ENCODE data around the gene TMEM116.
A peak's percentile ranks its signal among the peaks of the same experiment; 100 is the strongest.
"Not testable (repeated sequence)": the region's sequence is repeated elsewhere in the genome, so short reads cannot be mapped to it uniquely, and the experiment has no call there.

The TMEM116 gene

DNA sequence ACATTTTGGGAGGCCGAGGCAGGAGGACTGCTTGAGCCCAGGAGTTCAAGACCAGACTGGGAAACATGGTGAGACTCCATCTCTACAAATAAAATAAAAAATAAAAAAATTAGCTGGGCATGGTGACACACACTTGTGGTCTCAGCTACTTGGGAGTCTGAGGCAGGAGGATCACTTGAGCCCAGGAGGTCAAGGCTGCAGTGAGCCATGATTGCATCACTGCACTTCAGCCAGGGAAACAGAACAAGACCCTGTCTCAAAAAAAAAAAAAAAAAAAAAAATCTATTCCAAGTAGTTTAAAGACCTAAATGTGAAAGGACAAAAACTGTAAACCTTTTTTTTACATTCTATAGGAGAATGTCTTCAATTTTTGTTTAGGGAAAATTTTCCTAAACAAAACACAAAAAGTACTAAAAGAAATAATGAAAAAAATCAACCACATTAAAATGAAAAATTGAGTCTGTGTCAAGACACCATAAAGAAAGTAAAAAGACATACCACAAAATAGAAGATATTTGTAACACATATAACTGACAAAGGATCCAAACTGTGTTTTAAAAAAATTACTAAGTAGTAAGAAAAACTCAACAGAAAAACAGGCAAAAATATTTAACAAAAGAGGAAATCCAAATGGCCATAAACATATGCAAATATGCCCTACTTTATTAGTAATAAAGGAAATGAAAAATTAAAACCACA lies 17.0 kb downstream of the TMEM116 start:
- no peak overlapping the region for H3K4me2 ChIP-seq (ENCODE audit: low read length)
- no peak overlapping the region for H3K27ac ChIP-seq (ENCODE audit: low read length)

DNA sequence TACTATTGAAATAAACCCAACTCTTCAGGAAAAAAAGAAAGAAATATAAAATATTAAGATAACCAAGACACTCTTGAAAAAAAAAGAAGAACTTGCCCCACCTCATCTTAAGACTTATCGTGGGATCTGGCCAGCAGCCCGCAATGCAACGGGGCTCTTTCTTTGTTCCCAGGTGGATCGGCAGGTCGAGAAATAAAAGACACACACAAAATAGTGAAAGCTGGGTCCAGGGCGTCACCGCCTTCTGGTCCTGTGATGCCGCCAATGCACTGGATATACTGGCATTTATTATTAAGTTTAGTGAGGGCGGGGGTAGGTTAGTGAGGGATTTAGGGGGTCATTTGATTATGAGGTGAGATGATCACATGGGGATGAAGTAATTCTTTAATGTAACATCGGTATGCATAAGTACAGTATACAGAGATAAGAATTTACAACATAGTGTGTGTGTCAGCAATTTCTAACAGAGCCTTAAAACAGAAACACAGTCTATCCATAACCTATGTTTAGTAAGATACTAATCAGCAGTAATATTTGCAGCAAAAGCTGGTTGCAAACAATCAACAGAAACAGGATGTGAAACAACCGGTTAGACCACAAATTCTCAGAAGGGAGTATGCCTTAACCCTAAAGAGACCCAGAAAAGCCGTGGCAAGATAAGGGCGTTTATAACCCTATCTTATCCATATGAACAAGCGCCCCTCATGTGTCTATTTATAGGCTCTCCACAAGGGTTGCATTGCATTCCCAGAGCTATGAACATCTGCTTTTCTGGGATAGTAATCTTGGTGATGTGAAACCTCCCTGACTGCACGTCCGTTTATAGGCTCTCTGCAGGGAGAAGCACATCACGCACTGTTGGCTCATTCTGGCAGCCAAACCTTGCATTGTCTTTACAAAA lies 18.5 kb downstream of the TMEM116 start:
- H3K4me3 ChIP-seq (ENCODE audit: low read length) = peak overlapping the region; percentile 64
- not testable (repeated sequence) for H3K79me2 ChIP-seq (ENCODE audit: low read length); H3K9ac ChIP-seq (ENCODE audit: low read length); H2AFZ ChIP-seq (ENCODE audit: low read depth, low read length); H3K27ac ChIP-seq (ENCODE audit: low read length); H3K9me3 ChIP-seq (ENCODE audit: insufficient read depth, low read length); H3K36me3 ChIP-seq (replicated peaks; ENCODE audit: low read depth, low read length)
- H3K4me2 ChIP-seq (ENCODE audit: low read length) = peak overlapping the region; percentile 76
- peaks cover 38% of the 10 kb centered on the region for H3K4me1 ChIP-seq (ENCODE audit: low read length)
- H4K20me1 ChIP-seq (ENCODE audit: insufficient read depth, low read length) = peaks cover 13% of the 10 kb centered on the region
- peaks cover 16% of the 10 kb centered on the region for H3K27me3 ChIP-seq (ENCODE audit: low read depth, low read length)

More for the DNA sequence above, 17.0 kb downstream of the TMEM116 start:
- Histone ChIP-seq H4K20me1 (ENCODE audit: insufficient read depth, low read length) (peaks cover 13% of the 10 kb centered on the region), H3K36me3 (replicated peaks; ENCODE audit: low read depth, low read length) (peaks cover 2% of the 10 kb centered on the region), H3K4me3 (ENCODE audit: low read length) (no peak overlapping the region), H3K4me1 (ENCODE audit: low read length) (peaks cover 38% of the 10 kb centered on the region), H3K9me3 (ENCODE audit: insufficient read depth, low read length) (no peaks in the 10 kb centered on the region), H3K79me2 (ENCODE audit: low read length) (no peaks in the 10 kb centered on the region), H2AFZ (ENCODE audit: low read depth, low read length) (no peak overlapping the region), H3K27me3 (ENCODE audit: low read depth, low read length) (peaks cover 16% of the 10 kb centered on the region), H3K9ac (ENCODE audit: low read length) (no peak overlapping the region)
- TF ChIP-seq, protein P1, sequence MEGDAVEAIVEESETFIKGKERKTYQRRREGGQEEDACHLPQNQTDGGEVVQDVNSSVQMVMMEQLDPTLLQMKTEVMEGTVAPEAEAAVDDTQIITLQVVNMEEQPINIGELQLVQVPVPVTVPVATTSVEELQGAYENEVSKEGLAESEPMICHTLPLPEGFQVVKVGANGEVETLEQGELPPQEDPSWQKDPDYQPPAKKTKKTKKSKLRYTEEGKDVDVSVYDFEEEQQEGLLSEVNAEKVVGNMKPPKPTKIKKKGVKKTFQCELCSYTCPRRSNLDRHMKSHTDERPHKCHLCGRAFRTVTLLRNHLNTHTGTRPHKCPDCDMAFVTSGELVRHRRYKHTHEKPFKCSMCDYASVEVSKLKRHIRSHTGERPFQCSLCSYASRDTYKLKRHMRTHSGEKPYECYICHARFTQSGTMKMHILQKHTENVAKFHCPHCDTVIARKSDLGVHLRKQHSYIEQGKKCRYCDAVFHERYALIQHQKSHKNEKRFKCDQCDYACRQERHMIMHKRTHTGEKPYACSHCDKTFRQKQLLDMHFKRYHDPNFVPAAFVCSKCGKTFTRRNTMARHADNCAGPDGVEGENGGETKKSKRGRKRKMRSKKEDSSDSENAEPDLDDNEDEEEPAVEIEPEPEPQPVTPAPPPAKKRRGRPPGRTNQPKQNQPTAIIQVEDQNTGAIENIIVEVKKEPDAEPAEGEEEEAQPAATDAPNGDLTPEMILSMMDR (IDR thresholded peaks at IDR 0.05; ENCODE audit: low read depth, low read length) = no peak
- no peak for TF ChIP-seq EZH2phosphoT487 (IDR thresholded peaks at IDR 0.05; ENCODE audit: low read depth)

- H3K4me2 ChIP-seq (ENCODE audit: low read length) = peak overlapping the region; percentile 76
- H3K79me2 ChIP-seq (ENCODE audit: low read length) = no peaks in the 10 kb centered on the region
- peaks cover 16% of the 10 kb centered on the region for H3K27me3 ChIP-seq (ENCODE audit: low read depth, low read length)
- H3K9ac ChIP-seq (ENCODE audit: low read length) = no peak overlapping the region
- no peak overlapping the region for H3K27ac ChIP-seq (ENCODE audit: low read length)
- TF ChIP-seq, protein P1 (IDR thresholded peaks at IDR 0.05; ENCODE audit: low read depth, low read length) = no peak
- no peak for TF ChIP-seq EZH2phosphoT487 (IDR thresholded peaks at IDR 0.05; ENCODE audit: low read depth)
- peaks cover 2% of the 10 kb centered on the region for H3K36me3 ChIP-seq (replicated peaks; ENCODE audit: low read depth, low read length)
- H2AFZ ChIP-seq (ENCODE audit: low read depth, low read length) = no peak overlapping the region
- peaks cover 13% of the 10 kb centered on the region for H4K20me1 ChIP-seq (ENCODE audit: insufficient read depth, low read length)
- H3K4me3 ChIP-seq (ENCODE audit: low read length) = peak overlapping the region; percentile 64
- no peaks in the 10 kb centered on the region for H3K9me3 ChIP-seq (ENCODE audit: insufficient read depth, low read length)
- H3K4me1 ChIP-seq (ENCODE audit: low read length) = peaks cover 38% of the 10 kb centered on the region
These were observed 19.4 kb downstream of the TMEM116 start for GRCh38 chr12:111993292-111994150.

GRCh38 chr12:111992464-111992863 lies 20.5 kb downstream of the TMEM116 start:
- no peak for TF ChIP-seq EZH2phosphoT487 (IDR thresholded peaks at IDR 0.05; ENCODE audit: low read depth)
- TF ChIP-seq, protein P1 (IDR thresholded peaks at IDR 0.05; ENCODE audit: low read depth, low read length) = no peak
- Histone ChIP-seq H3K9ac (ENCODE audit: low read length) (no peak overlapping the region), H3K79me2 (ENCODE audit: low read length) (no peaks in the 10 kb centered on the region), H3K36me3 (replicated peaks; ENCODE audit: low read depth, low read length) (peaks cover 2% of the 10 kb centered on the region), H3K9me3 (ENCODE audit: insufficient read depth, low read length) (no peaks in the 10 kb centered on the region), H3K27ac (ENCODE audit: low read length) (no peak overlapping the region), H3K4me3 (ENCODE audit: low read length) (peak overlapping the region; percentile 40; the same call in 1 of the 2 replicates), H3K27me3 (ENCODE audit: low read depth, low read length) (peaks cover 16% of the 10 kb centered on the region), H2AFZ (ENCODE audit: low read depth, low read length) (no peak overlapping the region), H3K4me2 (ENCODE audit: low read length) (peak overlapping the region; percentile 61), H3K4me1 (ENCODE audit: low read length) (peaks cover 38% of the 10 kb centered on the region), H4K20me1 (ENCODE audit: insufficient read depth, low read length) (peaks cover 13% of the 10 kb centered on the region)

Data from OCI-LY3 (cell line).